Measurements from ENCODE around the gene ZNF324B. TPM values are rescaled to one million over a fixed set of nuclear protein-coding genes. Genes with fewer than 3 reads are reported as not detected.
A peak's percentile ranks its signal among the peaks of the same experiment; 100 is the strongest.

The ZNF324B gene
- total RNA-seq, 1 donor from 2014 or later: 5.2 TPM

DNA sequence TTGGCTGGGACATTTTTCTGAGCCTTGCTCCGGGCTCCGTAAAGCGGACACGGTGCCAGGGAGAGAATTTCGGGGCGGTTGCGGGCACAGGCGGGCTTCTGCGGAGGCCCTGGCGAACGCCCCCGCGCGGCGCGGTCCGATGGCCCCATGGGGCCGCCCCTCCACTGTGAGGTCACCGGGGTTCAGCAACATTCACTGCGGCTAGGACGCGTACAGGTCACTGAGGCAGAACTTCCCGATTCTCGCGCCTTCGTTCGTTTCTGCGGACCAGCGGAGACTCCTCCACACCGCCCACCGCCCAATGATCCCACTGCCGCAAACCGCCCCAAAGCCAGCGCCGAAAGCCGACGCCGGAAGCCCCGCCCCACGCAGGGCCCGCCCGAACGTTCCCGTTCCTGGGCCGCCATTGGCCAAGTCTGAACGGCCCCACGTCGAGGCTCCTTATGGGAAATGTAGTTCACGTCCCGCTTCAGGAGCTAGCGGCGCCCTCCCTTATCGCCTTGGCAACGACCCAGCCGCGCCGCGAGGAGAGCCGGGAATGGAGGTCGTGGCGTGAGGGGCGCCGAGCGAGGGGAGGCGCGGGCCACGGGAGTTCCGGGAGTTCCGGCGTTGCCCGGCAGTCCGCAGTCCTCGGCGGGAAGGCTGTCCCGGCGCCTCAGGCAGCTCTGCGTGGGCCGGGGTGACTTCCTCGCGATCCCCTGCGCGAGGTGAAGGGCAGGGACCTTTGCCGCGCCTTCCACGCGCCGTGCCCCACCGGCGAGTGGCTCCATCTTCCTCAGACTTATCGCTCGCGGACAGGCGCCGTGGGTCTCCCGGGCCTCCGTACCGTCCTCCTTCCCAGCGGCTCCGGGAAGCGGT lies 43.0 kb upstream of the ZNF324B start, which contains the start of gene ZNF584:
Gene ZNF584, plus strand, starts transcription at position 498 of the 858 bp plus-strand sequence. CDS start 499 bp downstream, outside the sequence.
- TF ChIP-seq, protein P1, sequence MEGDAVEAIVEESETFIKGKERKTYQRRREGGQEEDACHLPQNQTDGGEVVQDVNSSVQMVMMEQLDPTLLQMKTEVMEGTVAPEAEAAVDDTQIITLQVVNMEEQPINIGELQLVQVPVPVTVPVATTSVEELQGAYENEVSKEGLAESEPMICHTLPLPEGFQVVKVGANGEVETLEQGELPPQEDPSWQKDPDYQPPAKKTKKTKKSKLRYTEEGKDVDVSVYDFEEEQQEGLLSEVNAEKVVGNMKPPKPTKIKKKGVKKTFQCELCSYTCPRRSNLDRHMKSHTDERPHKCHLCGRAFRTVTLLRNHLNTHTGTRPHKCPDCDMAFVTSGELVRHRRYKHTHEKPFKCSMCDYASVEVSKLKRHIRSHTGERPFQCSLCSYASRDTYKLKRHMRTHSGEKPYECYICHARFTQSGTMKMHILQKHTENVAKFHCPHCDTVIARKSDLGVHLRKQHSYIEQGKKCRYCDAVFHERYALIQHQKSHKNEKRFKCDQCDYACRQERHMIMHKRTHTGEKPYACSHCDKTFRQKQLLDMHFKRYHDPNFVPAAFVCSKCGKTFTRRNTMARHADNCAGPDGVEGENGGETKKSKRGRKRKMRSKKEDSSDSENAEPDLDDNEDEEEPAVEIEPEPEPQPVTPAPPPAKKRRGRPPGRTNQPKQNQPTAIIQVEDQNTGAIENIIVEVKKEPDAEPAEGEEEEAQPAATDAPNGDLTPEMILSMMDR (IDR thresholded peaks at IDR 0.05; ENCODE audit: unreplicated experiment): no peak
- H3K27me3 Mint-ChIP-seq (ENCODE audit: unreplicated experiment): peaks cover 17% of the 10 kb centered on the region
- peak; percentile 94 for DNase-seq (ENCODE audit: low spot score)
- peak within 1 kb of the TSS; percentile 95 for H3K4me3 Mint-ChIP-seq (ENCODE audit: unreplicated experiment)
- H3K27ac Mint-ChIP-seq (ENCODE audit: unreplicated experiment): peak within 1 kb of the TSS; percentile 84
- H3K9me3 Mint-ChIP-seq (ENCODE audit: unreplicated experiment): no peaks in the 10 kb centered on the region
- H3K36me3 Mint-ChIP-seq (ENCODE audit: low read depth, unreplicated experiment): peaks cover 12% of the 10 kb centered on the region
- peaks cover 15% of the 10 kb centered on the region for H3K4me1 Mint-ChIP-seq (ENCODE audit: unreplicated experiment)

DNA sequence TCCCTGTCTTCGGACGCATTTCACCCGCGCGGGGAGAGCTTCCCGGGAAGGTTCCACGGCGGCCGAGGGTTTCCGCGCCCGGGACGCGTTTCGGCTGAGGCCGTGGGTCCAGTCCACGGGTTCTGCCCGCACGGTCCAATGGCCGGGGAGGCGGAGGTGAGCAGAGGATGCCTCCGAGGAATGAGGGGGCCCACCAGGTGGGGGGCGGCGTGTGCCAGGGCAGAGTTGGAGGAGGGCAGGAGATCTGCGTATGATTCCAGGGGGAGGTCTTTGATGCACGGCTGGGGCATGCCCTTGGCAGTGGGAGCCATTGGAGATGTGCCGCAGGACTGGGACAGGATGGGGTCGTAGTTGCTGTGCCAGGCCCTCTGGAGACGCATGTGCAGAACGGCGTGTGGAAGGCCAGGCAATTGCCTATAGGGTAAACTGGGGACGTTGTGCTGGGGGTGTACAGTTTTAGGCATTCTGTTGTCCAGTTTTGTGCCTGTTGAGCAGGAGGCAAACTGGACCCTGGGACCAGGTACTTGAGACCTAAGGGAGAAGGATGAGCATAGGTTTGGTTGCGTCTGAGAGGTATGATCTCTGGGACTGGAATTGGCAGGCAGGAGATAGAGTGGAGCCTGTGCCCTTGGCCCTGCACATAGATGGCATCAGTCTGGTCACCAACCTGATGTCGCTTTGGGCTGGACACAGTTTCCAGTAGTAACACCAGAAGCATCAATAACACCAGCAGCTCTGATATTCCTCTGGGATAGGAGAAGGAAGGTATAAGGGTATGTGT lies 42.2 kb upstream of the ZNF324B start:
- Mint-ChIP-seq H3K9me3 (ENCODE audit: unreplicated experiment) (no peaks in the 10 kb centered on the region), H3K4me1 (ENCODE audit: unreplicated experiment) (peaks cover 15% of the 10 kb centered on the region), H3K36me3 (ENCODE audit: low read depth, unreplicated experiment) (peaks cover 12% of the 10 kb centered on the region), H3K27ac (ENCODE audit: unreplicated experiment) (peak overlapping the region; percentile 71), H3K27me3 (ENCODE audit: unreplicated experiment) (peaks cover 17% of the 10 kb centered on the region), H3K4me3 (ENCODE audit: unreplicated experiment) (peak overlapping the region; percentile 94)
- peak; percentile 21 for DNase-seq (ENCODE audit: low spot score)
- TF ChIP-seq, protein P1 (IDR thresholded peaks at IDR 0.05; ENCODE audit: unreplicated experiment): peak; percentile 15

DNA sequence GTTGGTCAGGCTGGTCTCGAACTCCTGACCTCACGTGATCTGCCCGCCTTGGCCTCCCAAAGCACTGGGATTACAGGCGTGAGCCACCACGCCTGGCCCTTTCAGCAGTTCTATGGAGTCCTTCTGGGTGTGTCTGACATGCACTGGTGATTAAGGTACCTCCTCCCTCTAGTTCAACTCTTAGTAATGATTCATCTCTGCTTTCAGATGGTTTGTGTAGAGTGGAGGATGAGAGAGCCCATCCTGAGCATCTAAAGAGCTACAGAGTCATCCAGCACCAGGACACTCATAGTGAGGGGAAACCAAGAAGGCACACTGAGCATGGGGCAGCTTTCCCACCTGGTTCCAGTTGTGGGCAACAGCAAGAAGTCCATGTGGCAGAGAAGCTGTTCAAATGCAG lies 34.8 kb upstream of the ZNF324B start:
- Mint-ChIP-seq H3K36me3 (ENCODE audit: low read depth, unreplicated experiment) (peaks cover 30% of the 10 kb centered on the region), H3K4me1 (ENCODE audit: unreplicated experiment) (no peaks in the 10 kb centered on the region), H3K4me3 (ENCODE audit: unreplicated experiment) (no peak overlapping the region), H3K27ac (ENCODE audit: unreplicated experiment) (no peak overlapping the region), H3K27me3 (ENCODE audit: unreplicated experiment) (no peaks in the 10 kb centered on the region), H3K9me3 (ENCODE audit: unreplicated experiment) (no peaks in the 10 kb centered on the region)
- TF ChIP-seq, protein P1 (IDR thresholded peaks at IDR 0.05; ENCODE audit: unreplicated experiment): no peak
- DNase-seq (ENCODE audit: low spot score): no peak

DNA sequence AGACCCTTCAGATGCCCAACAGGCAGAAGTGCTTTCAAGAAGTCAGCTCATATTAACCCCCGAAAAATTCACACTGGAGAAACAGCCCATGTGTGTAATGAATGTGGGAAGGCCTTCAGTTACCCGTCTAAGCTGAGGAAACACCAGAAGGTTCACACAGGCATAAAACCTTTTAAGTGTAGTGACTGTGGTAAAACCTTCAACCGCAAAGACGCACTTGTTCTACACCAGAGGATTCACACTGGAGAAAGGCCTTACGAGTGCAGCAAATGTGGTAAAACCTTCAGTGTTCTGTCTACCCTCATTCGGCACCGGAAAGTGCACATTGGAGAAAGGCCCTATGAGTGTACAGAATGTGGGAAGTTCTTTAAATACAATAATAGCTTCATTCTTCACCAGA lies 34.4 kb upstream of the ZNF324B start:
- TF ChIP-seq, protein P1 (IDR thresholded peaks at IDR 0.05; ENCODE audit: unreplicated experiment): no peak
- DNase-seq (ENCODE audit: low spot score): no peak
- no peaks in the 10 kb centered on the region for H3K9me3 Mint-ChIP-seq (ENCODE audit: unreplicated experiment)
- peaks cover 30% of the 10 kb centered on the region for H3K36me3 Mint-ChIP-seq (ENCODE audit: low read depth, unreplicated experiment)
- H3K4me1 Mint-ChIP-seq (ENCODE audit: unreplicated experiment): no peaks in the 10 kb centered on the region
- H3K4me3 Mint-ChIP-seq (ENCODE audit: unreplicated experiment): peak overlapping the region; percentile 59
- no peaks in the 10 kb centered on the region for H3K27me3 Mint-ChIP-seq (ENCODE audit: unreplicated experiment)
- H3K27ac Mint-ChIP-seq (ENCODE audit: unreplicated experiment): no peak overlapping the region

All from endothelial cell (in vitro differentiated cells).